HEK293T (cell line): Measurements from ENCODE around the gene WDR27.

Experiments used
- CTCF ChIA-PET: fragments of 350-600 bp; formaldehyde crosslinking; extraction: SDS; loops from one replicate; lab custom pipeline; 2021; ENCODE audit warnings: antibody characterized with exemption, inconsistent platforms; lab: Yijun Ruan, JAX
- POLR2A ChIA-PET: fragments of 350-600 bp; formaldehyde crosslinking; extraction: SDS; loops from one replicate; lab custom pipeline; 2020; ENCODE audit warnings: antibody characterized with exemption, inconsistent platforms; lab: Yijun Ruan, JAX
- DNase-seq: peaks from one replicate; pipeline ENCODE4 v3.0.0; 2012; ENCODE audit warnings: mixed read lengths; ENCODE audit errors: extremely low spot score
- ARNT ChIP-seq: fragments of 450-650 bp; IDR thresholded peaks from 2 replicates; pipeline ENCODE4 v1.6.1; 2017; ENCODE audit warnings: mild to moderate bottlenecking
- BHLHE40 ChIP-seq: fragments of 450-650 bp; IDR thresholded peaks from 2 replicates; pipeline ENCODE4 v1.6.1; 2016; ENCODE audit warnings: mild to moderate bottlenecking, moderate library complexity, borderline replicate concordance
- CTBP1 ChIP-seq: fragments of 450-650 bp; IDR thresholded peaks from 2 replicates; pipeline ENCODE4 v1.6.1; 2016; ENCODE audit warnings: borderline replicate concordance
- ELF4 ChIP-seq: fragments of 450-650 bp; IDR thresholded peaks from 2 replicates; pipeline ENCODE4 v1.6.1; 2017; ENCODE audit warnings: antibody characterized with exemption
- FOXA1 ChIP-seq: fragments of 450-650 bp; IDR thresholded peaks from 2 replicates; pipeline ENCODE4 v1.6.1; 2016; ENCODE audit warnings: mild to moderate bottlenecking
- FOXK2 ChIP-seq: fragments of 450-650 bp; IDR thresholded peaks from 2 replicates; pipeline ENCODE4 v1.6.1; 2016; ENCODE audit warnings: mild to moderate bottlenecking
- FOXM1 ChIP-seq: fragments of 450-650 bp; IDR thresholded peaks from 2 replicates; pipeline ENCODE4 v1.6.1; 2017; ENCODE audit warnings: mild to moderate bottlenecking, borderline replicate concordance
- HDGF ChIP-seq: fragments of 450-650 bp; IDR thresholded peaks from 2 replicates; pipeline ENCODE4 v1.6.1; 2017; ENCODE audit warnings: antibody characterized with exemption, borderline replicate concordance
- L3MBTL2 ChIP-seq: fragments of 450-650 bp; conservative IDR thresholded peaks from 2 replicates; pipeline ENCODE4 v1.6.1; 2016; ENCODE audit warnings: mild to moderate bottlenecking
- LEF1 ChIP-seq: fragments of 450-650 bp; IDR thresholded peaks from 2 replicates; pipeline ENCODE4 v1.6.1; 2017; ENCODE audit warnings: mild to moderate bottlenecking, borderline replicate concordance
- NFRKB ChIP-seq: fragments of 450-650 bp; IDR thresholded peaks from 2 replicates; pipeline ENCODE4 v1.6.1; 2016; ENCODE audit warnings: mild to moderate bottlenecking, moderate library complexity
- SP1 ChIP-seq: fragments of 450-650 bp; IDR thresholded peaks from 2 replicates; pipeline ENCODE4 v1.6.1; 2017
- SUZ12 ChIP-seq: fragments of 450-650 bp; IDR thresholded peaks from 2 replicates; pipeline ENCODE4 v1.6.1; 2016; ENCODE audit warnings: mild to moderate bottlenecking
- TARDBP ChIP-seq: fragments of 450-650 bp; IDR thresholded peaks from 2 replicates; pipeline ENCODE4 v1.6.1; 2016
- ZNF384 ChIP-seq: fragments of 450-650 bp; IDR thresholded peaks from 2 replicates; pipeline ENCODE4 v1.6.1; 2016
- TF ChIP-seq, protein P1 (sequence below): fragments of 450-650 bp; IDR thresholded peaks from 2 replicates; pipeline ENCODE4 v1.6.1; 2016

Gene WDR27

DNA sequence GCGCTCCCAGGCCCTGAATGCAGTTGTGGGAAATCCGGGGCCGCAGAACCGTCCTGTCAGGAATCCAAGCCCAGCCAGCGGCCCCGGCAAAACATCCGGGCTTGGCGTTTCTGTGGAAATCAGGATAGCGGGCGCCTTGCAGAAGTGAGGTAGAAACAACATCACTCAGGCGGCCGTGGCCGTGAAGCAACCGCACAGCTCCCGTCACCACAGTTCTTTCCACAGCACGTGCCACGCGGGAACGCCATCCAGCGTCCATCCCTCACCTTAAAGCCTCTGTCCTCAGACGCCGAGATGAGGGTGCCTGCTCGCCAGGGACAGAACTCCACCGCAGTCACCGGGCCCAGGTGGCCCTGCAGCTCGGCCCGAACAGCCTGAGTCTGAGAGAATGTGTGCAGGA, 34.1 kb downstream of the WDR27 start:
- TF ChIP-seq TARDBP = no peak
- DNase-seq = no peak
- ChIA-PET POLR2A (no interaction called here), CTCF (no interaction called here)

DNA sequence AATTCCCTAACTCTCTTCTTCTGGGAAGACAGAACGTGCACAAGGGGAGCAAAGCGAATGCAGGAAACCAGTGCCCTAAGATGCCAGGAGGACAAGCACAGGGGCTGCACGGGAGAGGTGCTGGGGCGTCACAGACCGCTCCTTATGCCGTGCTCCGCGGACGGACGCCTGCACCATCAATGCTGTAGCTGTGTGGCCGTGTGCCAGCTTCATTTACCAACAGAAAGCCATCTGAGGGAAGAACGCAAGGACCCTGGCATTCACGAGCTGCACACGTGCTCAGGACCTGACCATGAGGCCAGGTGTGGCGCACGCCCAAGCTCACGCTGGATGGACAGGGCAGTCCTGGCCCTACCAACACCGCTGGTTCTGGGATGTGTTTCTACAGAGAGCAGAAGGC, 35.4 kb downstream of the WDR27 start:
- ChIA-PET CTCF (interaction anchor here (0.6 kb wide), 1 partner anchor 347 kb away, joined by 3 read pairs; no protein-coding TSS in a partner anchor), POLR2A (no interaction called here)
- no peak for DNase-seq
- TF ChIP-seq LEF1 = no peak
- no peak for TF ChIP-seq ELF4
- TF ChIP-seq FOXM1 = no peak
- TF ChIP-seq ARNT = no peak
- TF ChIP-seq NFRKB = no peak
- no peak for TF ChIP-seq SP1
- no peak for TF ChIP-seq L3MBTL2
- no peak for TF ChIP-seq FOXK2
- TF ChIP-seq TARDBP = no peak
- TF ChIP-seq HDGF = no peak
- TF ChIP-seq, protein P1, sequence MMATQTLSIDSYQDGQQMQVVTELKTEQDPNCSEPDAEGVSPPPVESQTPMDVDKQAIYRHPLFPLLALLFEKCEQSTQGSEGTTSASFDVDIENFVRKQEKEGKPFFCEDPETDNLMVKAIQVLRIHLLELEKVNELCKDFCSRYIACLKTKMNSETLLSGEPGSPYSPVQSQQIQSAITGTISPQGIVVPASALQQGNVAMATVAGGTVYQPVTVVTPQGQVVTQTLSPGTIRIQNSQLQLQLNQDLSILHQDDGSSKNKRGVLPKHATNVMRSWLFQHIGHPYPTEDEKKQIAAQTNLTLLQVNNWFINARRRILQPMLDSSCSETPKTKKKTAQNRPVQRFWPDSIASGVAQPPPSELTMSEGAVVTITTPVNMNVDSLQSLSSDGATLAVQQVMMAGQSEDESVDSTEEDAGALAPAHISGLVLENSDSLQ = no peak
- TF ChIP-seq FOXA1 = no peak
- TF ChIP-seq CTBP1 = no peak
- TF ChIP-seq BHLHE40 = no peak
- TF ChIP-seq SUZ12 = no peak
- no peak for TF ChIP-seq ZNF384

DNA sequence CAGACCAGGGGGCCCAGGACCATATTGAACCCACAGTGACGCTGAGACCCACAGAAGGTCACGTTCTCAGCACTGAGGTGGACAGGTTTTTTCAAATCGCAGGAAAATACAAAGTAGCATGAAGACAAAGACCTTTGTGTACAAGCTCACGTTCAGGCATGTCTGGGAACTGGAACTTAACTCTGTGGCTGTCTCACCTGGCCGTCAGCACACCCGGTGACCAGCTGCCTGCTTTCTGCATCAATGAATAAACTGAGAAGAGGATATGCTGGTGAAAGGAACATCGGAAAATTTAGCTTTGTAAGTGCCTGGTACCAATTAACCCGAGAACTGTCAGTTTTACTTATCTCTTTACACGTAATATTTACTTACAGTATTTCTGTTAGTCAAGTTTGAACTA, 36.5 kb downstream of the WDR27 start:
- ChIA-PET CTCF (no interaction called here), POLR2A (no interaction called here)
- TF ChIP-seq TARDBP = no peak
- no peak for TF ChIP-seq ZNF384
- TF ChIP-seq, protein P1 = no peak
- no peak for TF ChIP-seq FOXK2
- TF ChIP-seq ELF4 = no peak
- no peak for TF ChIP-seq CTBP1
- no peak for DNase-seq

DNA sequence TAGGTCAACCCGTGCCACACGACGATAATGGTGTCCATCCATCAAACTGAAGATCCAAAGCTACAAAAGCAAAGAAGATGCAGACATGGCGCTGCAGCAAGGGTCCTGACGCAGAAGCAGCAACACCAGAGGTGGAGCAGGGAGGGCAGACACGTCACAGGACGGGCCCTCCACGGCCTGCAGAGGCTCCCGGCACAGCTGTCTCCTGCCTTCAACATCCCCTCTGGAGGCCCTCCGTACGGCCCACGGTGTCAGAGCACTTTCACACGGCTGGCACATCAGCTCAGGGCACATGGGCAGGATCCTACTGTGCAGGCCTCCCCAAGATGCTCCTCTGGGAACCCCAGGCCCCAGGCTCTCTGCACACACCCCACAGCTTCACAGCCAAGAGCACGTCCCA, 37.6 kb downstream of the WDR27 start:
- no peak for DNase-seq
- ChIA-PET POLR2A (no interaction called here), CTCF (no interaction called here)
- TF ChIP-seq TARDBP (no peak), ARNT (no peak), FOXM1 (no peak), SP1 (no peak), SUZ12 (no peak), FOXK2 (no peak), CTBP1 (no peak), L3MBTL2 (no peak), NFRKB (no peak), BHLHE40 (no peak), ZNF384 (no peak), ELF4 (no peak), LEF1 (no peak), FOXA1 (no peak)
- TF ChIP-seq, protein P1 = no peak

DNA sequence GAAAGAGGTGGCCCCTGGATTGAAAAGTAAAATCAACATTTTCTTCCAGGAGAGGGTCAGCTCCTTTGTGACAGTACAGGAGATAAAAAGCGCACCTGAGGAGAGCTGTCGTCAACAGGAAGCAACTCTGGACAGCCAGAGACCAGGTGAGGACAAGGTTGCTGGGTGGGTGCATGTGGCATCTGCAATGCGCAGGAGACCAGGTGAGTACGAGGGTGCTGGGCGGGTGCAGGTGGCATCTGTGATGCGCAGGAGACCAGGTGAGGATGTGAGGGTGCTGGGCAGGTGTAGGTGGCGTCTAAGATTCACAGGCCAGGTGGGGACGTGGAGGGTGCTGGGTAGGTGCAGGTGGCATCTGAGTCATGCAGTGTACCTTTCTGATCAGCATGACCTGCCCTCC, 38.4 kb downstream of the WDR27 start:
- CTCF ChIA-PET = no interaction called here
- POLR2A ChIA-PET = no interaction called here
- no peak for DNase-seq
- TF ChIP-seq FOXM1 = no peak
- TF ChIP-seq L3MBTL2 = no peak
- no peak for TF ChIP-seq SUZ12
- TF ChIP-seq HDGF = no peak
- no peak for TF ChIP-seq ARNT
- TF ChIP-seq FOXK2 = no peak
- TF ChIP-seq SP1 = no peak
- TF ChIP-seq LEF1 = no peak
- no peak for TF ChIP-seq FOXA1
- TF ChIP-seq ELF4 = no peak
- TF ChIP-seq, protein P1 = no peak
- TF ChIP-seq CTBP1 = no peak
- TF ChIP-seq NFRKB = no peak
- TF ChIP-seq BHLHE40 = no peak
- no peak for TF ChIP-seq ZNF384
- TF ChIP-seq TARDBP = no peak

DNA sequence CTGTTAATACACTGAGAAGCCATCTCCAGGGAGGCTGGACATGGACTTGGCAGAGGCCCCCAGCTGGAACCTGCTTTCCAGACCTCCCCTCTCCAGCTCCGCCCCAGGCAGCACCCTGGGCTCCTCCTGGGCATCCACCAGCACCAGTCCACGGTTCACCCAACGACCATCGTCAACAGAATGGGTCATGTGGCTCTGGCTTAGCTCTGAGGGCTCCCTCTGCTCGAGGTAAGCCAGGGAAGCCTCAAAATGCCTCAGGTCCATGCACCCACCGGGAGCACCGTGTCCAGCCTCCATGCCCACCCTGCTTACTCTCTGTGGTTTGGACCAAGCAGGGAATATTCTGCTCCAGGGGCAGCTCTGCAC, 40.5 kb downstream of the WDR27 start:
- ChIA-PET POLR2A (no interaction called here), CTCF (no interaction called here)
- no peak for DNase-seq
- no peak for TF ChIP-seq ZNF384
- TF ChIP-seq, protein P1 = no peak
- no peak for TF ChIP-seq TARDBP
- no peak for TF ChIP-seq ELF4
- no peak for TF ChIP-seq SP1
- TF ChIP-seq NFRKB = no peak
- no peak for TF ChIP-seq FOXK2
- no peak for TF ChIP-seq CTBP1
- no peak for TF ChIP-seq HDGF
- no peak for TF ChIP-seq BHLHE40
- no peak for TF ChIP-seq ARNT
- TF ChIP-seq SUZ12 = no peak
- no peak for TF ChIP-seq LEF1
- TF ChIP-seq L3MBTL2 = no peak
- no peak for TF ChIP-seq FOXA1
- no peak for TF ChIP-seq FOXM1
